NCI-H82 (cell line): Measurements from ENCODE around the gene TMEM128.
"Not testable (repeated sequence)": the region's sequence is repeated elsewhere in the genome, so short reads cannot be mapped to it uniquely, and the experiment has no call there.

Experiments
- DNase-seq: peaks from one replicate; lab custom pipeline; 2025; lab: John Stamatoyannopoulos, UW

Gene TMEM128, protein sequence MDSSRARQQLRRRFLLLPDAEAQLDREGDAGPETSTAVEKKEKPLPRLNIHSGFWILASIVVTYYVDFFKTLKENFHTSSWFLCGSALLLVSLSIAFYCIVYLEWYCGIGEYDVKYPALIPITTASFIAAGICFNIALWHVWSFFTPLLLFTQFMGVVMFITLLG

DNA sequence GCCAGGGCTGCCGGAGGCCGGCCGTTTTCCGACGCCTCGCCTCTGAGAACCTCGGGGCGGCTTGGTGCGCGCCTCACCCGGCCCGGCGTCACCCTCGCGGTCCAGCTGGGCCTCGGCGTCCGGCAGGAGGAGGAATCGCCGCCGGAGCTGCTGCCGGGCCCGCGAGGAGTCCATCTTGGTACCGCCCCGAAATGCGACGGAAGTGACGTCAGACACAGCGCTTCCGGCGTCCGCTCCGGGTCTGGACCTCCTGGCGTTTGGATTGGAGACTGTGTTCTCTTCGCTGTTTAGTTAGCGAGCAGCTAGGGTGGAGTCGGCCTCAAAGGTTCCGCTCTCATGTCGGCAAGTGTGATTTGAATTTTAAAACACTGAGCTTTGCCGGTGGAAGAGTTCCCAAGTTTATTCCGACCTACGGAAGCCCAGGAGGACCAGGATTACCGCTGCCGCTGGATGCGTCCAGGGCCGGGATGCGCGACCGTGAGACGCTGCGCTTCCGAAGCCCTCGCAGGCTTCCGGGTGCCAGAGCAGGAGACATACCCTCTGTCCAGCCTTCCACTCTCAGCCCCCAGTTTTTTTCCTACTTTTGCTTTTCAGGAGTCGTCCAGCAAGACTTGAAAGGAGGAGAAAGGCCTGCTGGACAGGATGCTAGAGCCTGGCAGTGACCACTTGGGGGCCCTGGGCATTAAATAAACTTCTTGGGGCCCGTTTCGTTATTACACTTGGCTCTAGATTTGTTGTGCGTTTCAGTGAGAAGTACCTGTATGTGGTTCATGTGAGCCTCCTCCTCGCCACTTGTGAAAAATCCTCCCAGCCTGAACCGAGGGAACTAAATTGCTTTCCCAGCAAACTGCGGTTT lies at the start of gene TMEM128:
TSS of gene TMEM128 (minus strand) at position 195 of the 856 bp plus-strand sequence. CDS start at position 174, 21 bp downstream.
- peak; percentile 91 for DNase-seq

DNA sequence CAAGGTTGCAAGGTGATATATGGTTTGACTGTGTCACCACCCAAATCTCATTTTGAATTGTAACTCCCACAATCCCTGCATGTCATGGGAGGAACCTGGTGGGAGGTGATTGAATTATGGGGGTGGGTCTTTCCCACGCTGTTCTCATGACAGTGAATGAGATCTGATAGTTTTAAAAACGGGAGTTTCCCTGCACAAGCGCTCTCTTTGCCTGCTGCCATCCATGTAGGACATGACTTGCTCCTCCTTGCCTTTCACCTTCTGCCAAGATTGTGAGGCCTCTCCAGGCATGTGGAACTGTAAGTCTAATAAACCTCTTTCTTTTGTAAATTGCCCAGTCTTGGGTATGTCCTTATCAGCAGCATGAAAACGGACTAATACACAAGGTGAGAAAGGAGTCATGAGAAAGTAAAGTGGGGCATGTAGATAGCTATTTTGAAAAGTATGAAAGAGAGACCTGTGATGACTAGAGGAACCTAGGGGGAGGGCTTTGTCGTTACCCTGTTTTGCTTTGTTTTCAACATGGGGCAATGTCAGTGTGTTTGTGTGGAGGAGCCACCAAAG lies 48.3 kb upstream of the TMEM128 start:
- DNase-seq, result no peak

DNA sequence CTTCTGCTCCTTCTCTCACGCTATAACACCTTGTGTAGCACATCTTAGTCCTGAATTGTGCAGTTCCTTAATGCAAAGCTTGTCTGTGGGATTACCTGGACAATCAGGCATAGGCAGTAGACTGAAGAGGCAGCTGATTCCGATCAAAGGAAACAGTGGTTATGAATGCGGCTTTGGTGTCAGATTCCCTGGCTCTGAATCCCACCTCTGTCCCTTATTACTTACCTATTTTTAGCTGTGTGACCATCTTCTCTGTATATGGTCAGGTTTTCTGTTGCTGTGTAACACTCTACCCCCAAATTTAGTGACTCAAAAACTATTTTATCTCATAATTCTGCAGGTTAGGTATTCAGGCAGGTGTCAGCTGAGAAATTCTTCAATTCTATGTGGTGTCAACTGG lies 45.3 kb upstream of the TMEM128 start:
- no peak for DNase-seq

DNA sequence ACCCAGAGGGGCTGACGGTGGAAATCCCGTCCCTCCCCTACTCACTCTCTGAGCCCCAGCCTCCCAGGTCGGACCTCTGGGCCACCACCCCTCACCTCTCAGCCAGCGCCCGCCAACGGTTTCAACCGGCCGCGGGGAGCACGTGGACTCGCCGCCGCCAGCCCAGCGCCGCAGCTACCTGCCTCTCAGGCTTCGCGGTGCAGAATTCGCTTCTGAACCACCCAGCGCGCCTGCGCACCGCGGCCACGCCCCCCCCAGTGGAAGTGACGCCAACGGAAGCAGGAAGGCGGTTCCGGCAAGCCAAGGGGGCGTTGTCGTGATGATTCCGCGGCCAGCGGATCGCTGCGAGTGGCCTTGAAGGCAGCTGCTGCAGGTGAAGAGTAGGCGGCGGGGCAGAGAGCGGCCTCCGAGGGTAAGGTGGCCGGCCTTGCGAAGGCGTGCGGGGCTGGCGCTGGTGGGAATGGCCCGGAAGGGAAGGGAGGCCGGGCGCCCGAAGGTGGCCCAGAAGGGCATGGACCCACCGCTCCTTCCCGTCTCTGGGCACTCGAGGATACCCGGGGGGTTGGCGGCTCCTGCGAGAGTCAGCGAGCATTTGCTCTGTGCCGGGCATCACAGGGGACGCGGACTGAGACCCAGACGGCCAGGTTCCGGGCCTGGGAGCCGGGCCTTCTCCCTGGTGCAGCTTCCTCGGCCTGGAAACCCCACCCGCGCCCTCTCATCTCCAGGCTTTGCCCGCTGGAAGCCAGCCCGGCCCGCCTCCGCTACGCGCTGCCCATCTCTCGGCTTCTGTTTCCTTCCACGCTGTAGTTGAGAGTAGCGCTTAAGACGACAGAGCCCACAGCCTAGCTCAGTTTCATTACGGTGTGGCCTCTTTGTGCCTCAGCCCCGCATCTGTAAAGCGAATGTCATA lies 42.2 kb upstream of the TMEM128 start, which contains the start of the genes LYAR and ZBTB49:
TSS of gene LYAR (minus strand) at position 214 of the 910 bp plus-strand sequence. CDS start 6,412 bp downstream, outside the sequence.
TSS of gene ZBTB49 (plus strand) at position 311 of the 910 bp plus-strand sequence. CDS start 9,695 bp downstream, outside the sequence.
- peak; percentile 89 for DNase-seq

DNA sequence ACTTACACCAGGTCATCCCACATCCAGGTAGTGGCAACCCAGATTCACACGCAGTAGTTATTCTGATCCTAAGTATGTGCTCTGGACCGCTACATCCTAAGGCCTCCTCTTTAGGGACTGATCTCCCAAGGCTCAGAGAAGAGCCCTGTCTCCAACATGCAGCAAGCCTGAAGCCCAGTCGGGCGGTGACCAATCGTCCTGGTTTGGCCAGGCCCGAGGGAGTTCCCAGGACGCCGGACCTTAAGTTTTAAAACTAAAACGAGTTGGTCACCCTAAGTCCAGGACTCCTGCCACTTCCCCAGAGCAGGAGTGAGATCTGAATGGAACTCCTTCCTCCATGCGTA lies 41.5 kb upstream of the TMEM128 start:
- DNase-seq, result no peak

DNA sequence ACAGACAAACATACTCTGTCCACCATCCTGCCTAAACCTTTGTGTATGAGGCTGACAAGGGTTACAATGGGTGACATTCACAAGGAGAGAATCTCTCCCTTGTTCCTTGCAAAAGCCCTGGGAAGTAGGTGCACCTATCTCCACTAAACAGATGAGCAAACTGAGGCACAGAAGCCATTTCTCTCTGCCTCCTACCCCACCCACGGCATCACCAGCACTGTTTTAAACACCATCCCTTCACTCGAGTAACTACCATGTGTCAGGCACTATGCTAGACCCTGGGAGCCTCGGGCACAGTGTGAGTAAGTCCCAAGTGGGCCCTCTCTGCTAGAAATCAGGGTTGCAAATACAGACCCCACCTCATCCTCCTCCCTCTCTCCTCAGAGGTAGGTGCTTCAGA lies 41.0 kb upstream of the TMEM128 start:
- DNase-seq, result no peak

DNA sequence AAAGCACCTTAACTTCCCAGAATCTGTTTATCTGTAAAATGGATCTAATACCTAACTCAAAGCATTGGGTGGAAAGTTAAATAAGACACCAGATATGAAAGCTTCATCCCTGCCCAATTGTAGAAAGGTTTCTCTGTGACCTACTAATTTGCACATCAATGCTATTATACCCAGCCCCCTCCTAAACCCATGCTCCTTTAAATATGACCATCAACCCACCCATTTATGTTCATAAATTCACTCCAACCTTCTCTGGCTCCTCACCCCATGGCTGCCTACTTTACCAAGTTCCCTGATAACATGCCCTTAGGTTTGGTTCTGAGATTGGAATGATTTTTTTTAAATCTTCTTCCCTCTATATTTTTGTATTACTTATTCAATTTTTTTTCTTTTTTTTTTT lies 40.1 kb upstream of the TMEM128 start:
- no peak for DNase-seq

DNA sequence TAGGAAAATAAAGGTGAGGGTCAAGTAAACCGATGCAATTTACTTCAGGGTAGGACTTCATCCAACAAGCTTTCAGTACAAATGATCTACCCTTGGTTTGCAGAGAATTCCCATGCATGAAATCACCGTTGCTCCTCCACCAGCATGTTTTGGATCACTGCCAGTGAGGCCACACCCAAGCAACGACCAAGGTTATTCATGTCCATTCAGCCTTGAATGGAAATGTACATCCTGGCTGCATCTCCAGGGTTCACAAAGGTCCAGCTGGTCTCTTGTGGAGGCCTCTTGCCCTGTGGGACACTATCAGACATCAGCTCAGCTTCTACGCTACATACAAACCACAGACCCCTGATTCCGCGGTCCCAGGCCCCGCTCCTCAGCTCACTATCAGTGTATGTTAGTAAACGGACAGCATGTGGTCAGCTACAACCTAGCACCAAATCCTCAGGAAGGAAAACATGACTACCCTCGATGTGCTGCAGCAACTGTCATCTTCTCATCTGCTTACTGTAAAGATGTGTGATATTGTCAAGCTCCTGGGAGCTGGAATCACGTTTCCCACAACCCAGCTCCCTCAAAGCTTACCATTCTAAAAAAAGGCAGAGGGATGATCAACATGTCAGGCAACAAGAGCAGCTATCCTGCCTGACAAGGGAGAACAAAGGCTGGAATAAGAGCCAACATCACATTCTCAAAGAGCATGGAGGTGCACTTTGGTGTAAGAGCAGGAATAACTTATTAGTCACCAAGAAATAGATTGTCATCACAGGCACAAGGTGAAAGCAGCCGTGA lies 37.0 kb upstream of the TMEM128 start:
- no peak for DNase-seq

DNA sequence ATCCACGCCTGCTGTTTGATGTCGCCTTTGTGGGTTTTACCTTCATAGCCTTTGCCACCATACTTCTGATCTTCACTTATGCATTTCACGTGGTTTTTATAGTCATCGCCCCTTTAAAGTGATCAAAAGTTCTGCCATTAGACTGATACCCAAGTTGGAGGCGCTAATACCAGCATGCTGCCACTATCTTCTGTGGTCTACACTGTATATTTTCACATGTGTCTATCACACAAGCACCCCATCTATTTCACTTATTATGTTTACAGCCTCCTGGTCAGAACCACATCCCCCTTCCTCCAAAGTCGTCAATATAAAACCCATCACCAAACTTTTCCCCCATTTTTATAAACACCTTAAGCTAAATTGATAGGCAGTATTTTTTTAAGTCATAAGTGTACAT lies 33.8 kb upstream of the TMEM128 start:
- DNase-seq, result no peak

DNA sequence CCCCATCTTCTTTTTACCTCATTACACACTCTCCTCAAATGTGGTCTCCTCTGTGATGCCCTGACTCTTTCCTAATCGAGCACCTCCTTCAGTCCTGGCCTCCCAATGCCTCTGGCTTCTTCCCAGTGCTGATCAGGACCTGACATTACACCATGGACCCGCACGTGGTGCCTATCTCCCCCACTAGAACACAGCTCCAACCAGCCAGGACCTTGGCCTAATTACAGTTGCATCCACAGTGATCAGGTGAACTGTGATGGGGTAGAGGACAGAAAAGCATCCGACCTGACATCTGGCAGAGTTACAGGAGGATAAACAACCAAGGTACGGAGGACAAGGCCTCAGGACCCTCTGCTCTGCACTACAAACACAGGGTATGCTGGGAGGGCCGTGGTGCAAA lies 29.5 kb upstream of the TMEM128 start:
- DNase-seq, result no peak

DNA sequence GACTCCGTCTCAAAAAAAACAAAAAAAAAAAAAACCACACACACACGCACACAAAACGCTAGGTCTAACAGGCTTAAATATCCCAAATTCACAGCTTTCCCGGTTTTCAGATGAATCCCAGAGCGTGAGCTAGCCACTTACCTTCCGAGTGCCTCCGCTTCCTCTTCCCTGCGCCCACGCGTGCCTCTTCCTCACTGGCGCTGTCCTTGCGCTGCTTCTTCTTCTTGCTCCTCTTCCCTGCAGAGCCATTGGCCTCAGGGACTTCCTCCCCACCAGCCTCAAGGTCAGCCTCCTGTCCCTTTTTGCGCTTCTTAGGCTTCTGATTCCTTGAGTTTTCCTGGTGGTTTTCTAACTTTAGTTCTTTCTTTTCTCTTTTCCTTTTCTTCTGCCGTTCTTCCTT lies 26.2 kb upstream of the TMEM128 start:
- DNase-seq, result no peak

DNA sequence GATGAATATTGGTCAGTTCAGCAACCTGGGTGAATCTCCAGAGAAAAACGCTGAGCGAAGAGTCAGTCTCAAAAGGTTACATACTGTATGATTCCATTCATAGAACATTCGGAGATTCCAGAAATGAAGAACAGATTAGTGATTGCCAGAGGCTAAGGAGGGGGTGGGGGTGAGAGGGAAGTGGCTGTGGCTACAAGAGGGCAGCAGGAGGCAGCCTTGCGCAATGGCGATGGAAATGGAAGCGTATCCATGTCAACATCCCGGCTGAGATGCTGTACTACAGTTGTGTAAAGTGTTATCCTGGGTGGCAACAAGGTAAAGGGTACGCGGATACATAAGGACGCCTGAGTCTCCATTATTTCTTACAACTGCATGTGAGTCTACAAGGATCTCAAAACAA lies 23.9 kb upstream of the TMEM128 start:
- peak; percentile 13 for DNase-seq

DNA sequence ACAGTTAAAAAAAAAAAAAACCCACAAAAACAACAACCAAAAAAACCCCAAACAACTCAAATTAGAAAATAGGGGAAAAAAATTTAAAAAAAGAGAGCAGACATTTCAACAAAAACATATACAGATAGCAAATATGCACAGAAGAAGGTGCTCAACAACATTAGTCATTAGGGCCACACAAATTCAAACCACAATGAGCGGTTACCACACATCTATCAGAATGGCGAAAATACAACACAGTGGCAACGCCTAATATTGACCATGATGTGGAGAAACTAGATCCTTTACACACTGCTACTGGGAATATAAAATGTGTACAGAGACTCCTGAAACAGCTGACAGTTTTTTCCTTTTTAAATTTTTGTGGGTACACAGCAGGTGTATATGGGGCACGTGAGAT lies 22.5 kb upstream of the TMEM128 start:
- DNase-seq, result no peak

DNA sequence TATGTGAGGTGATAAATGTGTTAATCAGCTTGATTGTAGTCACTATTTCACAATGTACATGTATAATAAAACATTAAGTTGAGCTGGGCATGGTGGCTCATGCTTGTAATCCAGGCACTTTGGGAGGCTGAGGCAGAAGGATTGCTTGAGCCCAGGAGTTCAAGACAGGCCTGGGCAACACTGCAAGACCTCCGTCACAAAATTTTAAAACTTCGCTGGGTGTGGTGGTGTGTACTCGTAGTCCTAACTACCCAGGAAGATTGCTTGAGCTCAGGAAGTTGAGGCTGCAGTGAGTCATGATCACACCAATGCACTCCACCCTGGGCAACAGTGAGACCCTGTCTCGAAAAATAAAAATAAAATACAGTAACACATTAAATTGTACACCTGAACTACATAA lies 21.8 kb upstream of the TMEM128 start:
- no peak for DNase-seq

DNA sequence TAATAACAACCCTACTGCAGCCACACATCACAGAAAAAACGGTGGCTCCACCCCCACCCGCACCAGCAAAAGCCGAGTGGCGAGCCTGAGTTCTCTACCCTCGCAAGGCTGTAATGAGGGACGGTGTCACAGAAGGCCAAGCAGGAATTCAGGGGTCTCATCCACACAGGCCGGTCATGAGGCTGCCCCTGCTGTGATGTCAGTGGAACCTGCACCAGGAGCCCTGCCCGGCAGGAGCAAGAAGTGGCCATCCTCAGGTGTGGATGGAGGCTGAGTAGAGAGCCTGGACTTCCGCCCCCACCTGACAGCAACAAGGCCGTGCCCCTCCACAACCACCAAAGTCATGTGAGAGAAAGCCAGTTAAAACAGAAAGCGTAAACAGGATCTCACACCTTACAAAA lies 21.3 kb upstream of the TMEM128 start:
- no peak for DNase-seq

DNA sequence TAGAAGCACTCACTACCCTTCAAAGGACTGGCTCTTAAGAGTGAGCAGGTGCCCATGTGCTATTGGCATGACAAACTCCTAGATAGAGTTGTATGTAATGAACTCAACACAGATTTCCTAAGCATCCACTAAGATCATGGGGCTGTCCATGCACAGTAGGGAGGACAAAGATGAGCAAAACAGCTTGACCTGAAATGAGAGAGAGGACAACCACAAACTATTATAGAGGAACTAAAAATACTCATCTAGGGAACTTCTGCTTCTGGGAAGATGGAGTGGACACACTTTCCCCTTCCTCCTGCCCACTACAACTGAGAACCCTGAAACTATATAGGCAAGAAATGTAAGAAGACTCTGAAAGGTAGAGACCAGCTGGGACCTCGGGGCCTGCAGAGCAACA lies 20.8 kb upstream of the TMEM128 start:
- DNase-seq, result no peak

DNA sequence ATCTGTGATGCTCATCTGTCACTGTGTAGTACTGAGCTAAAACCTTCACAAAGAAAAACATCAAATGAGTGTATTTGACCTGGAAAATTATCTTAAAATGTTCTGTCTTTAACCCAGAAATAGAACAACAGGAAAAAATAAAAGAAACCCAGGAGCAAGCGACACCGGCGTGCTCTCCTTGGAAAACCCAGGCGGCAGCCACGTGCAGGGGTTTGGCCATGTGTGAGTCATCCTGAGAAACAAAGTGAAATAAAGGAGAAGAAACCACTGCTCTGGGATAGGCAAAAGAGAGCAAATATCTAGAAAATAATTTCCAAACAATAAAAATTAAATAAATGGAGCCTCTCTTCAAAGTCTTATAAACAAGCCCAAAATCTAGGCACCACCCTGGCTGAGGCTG lies 20.0 kb upstream of the TMEM128 start:
- DNase-seq, result no peak

DNA sequence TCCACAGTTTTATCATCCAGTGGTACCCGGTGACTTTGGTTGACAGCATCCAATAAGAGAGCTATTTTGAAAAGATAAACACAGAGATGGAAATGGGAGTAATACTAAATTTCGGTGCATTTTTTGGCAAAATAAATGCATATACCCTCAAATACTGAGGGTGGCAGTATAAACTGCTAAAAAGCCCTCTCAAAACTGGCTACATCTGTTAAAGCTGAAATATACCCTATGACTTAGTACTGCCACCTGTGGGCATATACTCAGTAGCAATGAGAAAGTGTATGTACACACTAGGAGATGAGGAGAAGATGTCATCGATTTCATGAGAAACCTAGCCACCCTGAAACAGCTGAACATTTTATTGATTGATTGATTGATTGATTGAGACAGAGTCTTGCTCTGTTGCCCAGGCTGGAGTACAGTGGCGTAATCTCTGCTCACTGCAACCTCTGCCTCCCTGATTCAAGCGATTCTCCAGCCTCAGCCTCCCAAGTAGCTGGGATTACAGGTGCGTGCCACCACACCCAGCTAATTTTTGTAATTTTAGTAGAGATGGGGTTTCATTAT lies 12.2 kb upstream of the TMEM128 start:
- DNase-seq, result peak; percentile 7

DNA sequence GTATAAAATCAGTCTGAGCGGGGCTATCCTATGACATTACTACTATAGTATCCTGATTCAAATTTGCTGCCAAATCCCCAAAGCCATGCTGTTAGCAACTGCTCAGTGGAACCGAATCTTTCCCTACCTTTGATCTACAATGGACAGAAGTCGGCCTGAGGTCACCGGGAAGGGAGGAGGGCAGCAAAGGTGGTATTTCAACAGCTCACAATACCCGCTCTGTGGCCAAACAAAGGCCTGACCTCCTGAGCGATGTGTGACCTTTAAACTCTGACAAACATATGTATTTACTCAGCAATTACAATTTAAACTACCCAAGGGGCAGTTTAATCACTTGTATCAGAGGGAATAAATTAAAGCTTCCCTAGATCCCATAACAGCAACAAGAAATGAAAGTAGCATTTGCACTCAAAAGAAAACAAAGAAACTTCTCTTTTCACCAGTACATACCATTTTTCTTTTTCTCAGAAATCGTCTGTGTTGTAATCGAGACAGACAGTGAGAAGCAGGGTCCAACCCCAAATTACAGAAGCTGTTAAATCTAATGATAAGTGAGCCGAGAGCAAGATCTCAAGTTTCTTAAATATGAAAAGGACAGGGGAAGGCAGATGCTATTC lies 11.6 kb upstream of the TMEM128 start:
- DNase-seq, result no peak

DNA sequence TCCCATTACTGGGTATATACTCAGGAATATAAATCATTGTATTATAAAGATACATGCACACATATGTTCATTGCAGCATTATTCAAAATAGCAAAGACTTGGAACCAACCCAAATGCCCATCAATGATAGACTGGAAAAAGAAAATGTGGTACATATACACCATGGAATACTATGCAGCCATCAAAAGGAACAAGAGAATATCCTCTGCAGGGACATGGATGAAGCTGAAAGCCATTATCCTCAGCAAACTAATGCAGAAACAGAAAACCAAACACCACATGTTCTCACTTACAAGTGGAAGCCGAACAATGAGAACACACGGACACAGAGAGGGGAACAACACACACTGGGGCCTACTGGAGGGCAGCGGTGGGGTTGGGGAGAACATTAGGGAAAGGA lies 9.7 kb upstream of the TMEM128 start:
- not testable (repeated sequence) for DNase-seq

DNA sequence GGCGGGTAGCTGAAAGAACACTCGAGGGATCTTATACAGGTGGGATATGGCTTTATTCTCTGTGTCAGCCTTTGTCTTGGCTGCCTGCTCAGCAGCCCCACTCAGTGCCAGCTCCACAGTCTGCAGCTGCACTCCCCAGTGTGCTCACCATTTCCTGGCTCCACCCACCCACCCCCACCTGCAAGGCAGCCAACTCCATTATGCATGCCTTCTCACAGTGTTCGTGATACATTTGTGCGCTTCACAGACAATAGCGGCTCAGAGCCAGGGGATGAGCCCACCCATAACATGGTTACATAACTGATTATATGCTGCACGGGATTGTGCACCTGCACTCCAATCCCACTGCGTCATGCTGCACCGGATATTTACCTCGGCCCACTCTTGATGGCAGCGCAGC lies 8.8 kb upstream of the TMEM128 start:
- DNase-seq, result no peak
